A549 (cell line): Measurements from ENCODE around the gene POLR3G. TPM values are rescaled to one million over a fixed set of nuclear protein-coding genes. Genes with fewer than 3 reads are reported as not detected.

Source experiments
- ATAC-seq, 2 experiments: fragments of 200-7000 bp in 1 of 2; fragments of >200 bp in 1 of 2; cut with Nextera tagmentation in 1 of 2; cut with Tn5 transposase in 1 of 2; 3 replicates each; pipeline versions ENCODE4 v1.8.0 to v1.9.1; 2018 to 2020; ENCODE audit warnings: mild to moderate bottlenecking in 1 of 2, moderate library complexity in 1 of 2
- CTCF ChIA-PET: fragments of 300-600 bp; sonication (Branson Sonifier 250); formaldehyde crosslinking; extraction: SDS; loops from one replicate; lab custom pipeline; 2021; ENCODE audit warnings: antibody characterized with exemption, inconsistent platforms; lab: Yijun Ruan, JAX
- POLR2A ChIA-PET: fragments of 350-600 bp; formaldehyde crosslinking; extraction: SDS; loops from one replicate; lab custom pipeline; 2021; ENCODE audit warnings: antibody characterized with exemption, inconsistent platforms; lab: Yijun Ruan, JAX
- DNase-seq, 2 experiments: peaks; one replicate each; pipeline versions ENCODE4 v3.0.0 to v3.0.0-alpha.2; 2011 to 2016; ENCODE audit warnings: low read depth in 1 of 2, low spot score in 1 of 2
- FAIRE-seq: peaks from 2 replicates; lab custom pipeline; 2011; peaks lifted over from hg19 to GRCh38; lab: Jason Lieb, UNC
- H3K27ac ChIP-seq, 2 experiments: fragments of >200 bp; sonication (Bioruptor Twin); formaldehyde crosslinking; 3 replicates each; pipeline ENCODE4 v1.5.1; 2016 to 2017
- H3K4me1 ChIP-seq: fragments of >200 bp; sonication (Bioruptor Twin); formaldehyde crosslinking; 3 replicates; pipeline ENCODE4 v1.6.1; 2016
- H3K4me2 ChIP-seq: fragments of >200 bp; sonication (Bioruptor Twin); formaldehyde crosslinking; 3 replicates; pipeline ENCODE4 v1.6.1; 2016
- H3K4me3 ChIP-seq: fragments of >200 bp; sonication (Bioruptor Twin); formaldehyde crosslinking; 3 replicates; pipeline ENCODE4 v1.5.1; 2016
- H3K9me3 ChIP-seq: fragments of >200 bp; sonication (Bioruptor Twin); formaldehyde crosslinking; 3 replicates; pipeline ENCODE4 v1.6.1; 2016
- CBX8 ChIP-seq: fragments of 200-600 bp; sonication (generic); IDR thresholded peaks from 2 replicates; pipeline ENCODE4 v1.6.1; 2016
- CEBPB ChIP-seq, 2 experiments: fragments of >200 bp in 1 of 2; sonication (Bioruptor Twin) in 1 of 2; formaldehyde crosslinking in 1 of 2; IDR thresholded peaks; 2 replicates each; pipeline ENCODE4 v1.6.1; 2012 to 2016
- EHMT2 ChIP-seq: fragments of 200-600 bp; sonication (generic); IDR thresholded peaks from 2 replicates; pipeline ENCODE4 v1.6.1; 2016; ENCODE audit warnings: antibody characterized with exemption, low read depth, mild to moderate bottlenecking, moderate library complexity
- HEYL ChIP-seq: fragments of 250-450 bp; sonication (Bioruptor Pico); IDR thresholded peaks from 2 replicates; pipeline ENCODE4 v1.8.0; 2021; ENCODE audit warnings: mild to moderate bottlenecking, moderate library complexity
- JUN ChIP-seq, 2 experiments: fragments of >200 bp; sonication (Bioruptor Twin); formaldehyde crosslinking; IDR thresholded peaks; 2 replicates in 1 of 2; 3 replicates in 1 of 2; pipeline ENCODE4 v1.6.1; 2016 to 2017
- KDM1A ChIP-seq: fragments of 200-600 bp; sonication (generic); IDR thresholded peaks from 2 replicates; pipeline ENCODE4 v1.6.1; 2016; ENCODE audit warnings: low read depth, mild to moderate bottlenecking
- MAFK ChIP-seq: fragments of 450-650 bp; IDR thresholded peaks from 2 replicates; pipeline ENCODE4 v1.6.1; 2014; ENCODE audit not compliant: partially characterized antibody
- NR3C1 ChIP-seq: fragments of >200 bp; sonication (Bioruptor Twin); formaldehyde crosslinking; IDR thresholded peaks from 3 replicates; pipeline ENCODE4 v1.6.1; 2017
- TP53 ChIP-seq: fragments of 250-450 bp; sonication (Bioruptor Pico); IDR thresholded peaks from 2 replicates; pipeline ENCODE4 v1.5.0; 2021; ENCODE audit warnings: mild to moderate bottlenecking, moderate library complexity
- ZFP36 ChIP-seq: fragments of 450-650 bp; IDR thresholded peaks from 2 replicates; pipeline ENCODE4 v1.6.1; 2014; ENCODE audit warnings: borderline replicate concordance; ENCODE audit not compliant: partially characterized antibody
- ZSCAN20 ChIP-seq: fragments of 250-450 bp; sonication (Bioruptor Pico); IDR thresholded peaks from 2 replicates; pipeline ENCODE4 v1.8.0; 2022; ENCODE audit warnings: mild to moderate bottlenecking, moderate library complexity
- WGBS: methylation state at CpG from one replicate; pipeline ENCODE4 v1.1.6; 2017; ENCODE audit errors: missing lambda C conversion rate; 5-methylcytosine and 5-hydroxymethylcytosine counted together
- polyA plus RNA-seq, 4 experiments: library from polyadenylated mRNA; depleted of rRNA in 3 of 4; stranded (reverse); fragments of >200 nt; fragmentation: RNase III in 1 of 4; extraction: RNeasy Plus Mini Kit Qiagen cat#74134 plus additional on column Dnase treatment in 1 of 4; gene quantifications; 2 replicates in 3 of 4; 3 replicates in 1 of 4; pipeline ENCODE4 v1.2.3, GENCODE V29; 2011 to 2017
- TF ChIP-seq, protein P1 (sequence below): fragments of 250-450 bp; sonication (Bioruptor Pico); IDR thresholded peaks from 2 replicates; pipeline ENCODE4 v1.5.0; 2021; ENCODE audit warnings: mild to moderate bottlenecking, moderate library complexity, borderline replicate concordance
- TF ChIP-seq, protein P2 (sequence below): fragments of 200-600 bp; sonication (generic); IDR thresholded peaks from 2 replicates; pipeline ENCODE4 v1.6.1; 2016; ENCODE audit warnings: antibody characterized with exemption, mild to moderate bottlenecking, moderate library complexity

POLR3G gene
- polyA plus RNA-seq, 2 of the 4 experiments (the other 2 are of a cell fraction), result 11.7 to 22.6 TPM

DNA sequence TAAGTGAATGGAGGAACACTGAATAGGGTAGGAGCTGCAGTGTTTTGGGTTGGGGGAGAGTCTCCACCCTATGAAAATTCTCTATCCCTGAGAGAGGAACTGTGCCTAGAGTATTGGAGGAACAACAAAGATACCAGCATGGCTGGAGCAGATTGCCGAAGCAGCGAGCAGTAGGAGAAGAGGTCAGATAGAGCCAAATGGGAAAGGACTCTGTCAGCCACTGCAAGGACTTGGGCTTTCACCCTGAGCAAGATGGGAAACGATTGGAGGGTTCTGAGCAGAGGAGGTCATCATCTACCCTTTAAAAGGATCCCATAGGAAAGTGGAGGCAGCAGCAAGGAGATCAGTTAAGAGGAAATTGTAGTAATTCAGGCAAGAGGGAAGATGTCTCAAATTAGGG is 59.1 kb downstream of the POLR3G start (continued):
- TF ChIP-seq HEYL (CRISPR knock-in tag), result no peak

DNA sequence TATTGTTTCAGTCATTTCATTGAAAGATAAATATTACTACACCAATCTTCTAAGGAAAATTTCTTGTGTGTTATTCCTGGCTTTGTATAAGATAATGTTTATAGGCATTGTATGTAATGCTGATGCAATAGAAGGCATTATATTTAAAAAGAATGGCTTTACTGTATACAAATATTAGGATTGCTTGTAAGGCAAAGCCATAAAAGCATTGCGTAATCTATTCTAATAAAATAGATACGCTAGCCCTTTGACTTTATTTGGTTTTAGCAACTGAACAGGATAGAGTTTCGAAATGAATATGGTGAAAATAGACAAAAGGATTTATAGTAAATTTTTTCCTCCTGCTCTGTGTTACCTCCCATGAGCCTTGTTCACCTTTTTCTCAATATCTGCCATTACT is 60.3 kb downstream of the POLR3G start:
- ChIA-PET POLR2A (no interaction called here), CTCF (no interaction called here)
- no peak overlapping the region for H3K4me2 ChIP-seq
- no peak for DNase-seq
- no peak overlapping the region for H3K27ac ChIP-seq
- no peak for FAIRE-seq
- no peak overlapping the region for H3K4me3 ChIP-seq
- H3K4me1 ChIP-seq, result peaks cover 7% of the 10 kb centered on the region; the same call in 2 of the 3 replicates
- TF ChIP-seq EHMT2 (no peak), CEBPB (IDR thresholded peaks at IDR 0.05) (peak; percentile 46 to 69; a peak in 3 of 4 replicates)
- 34% methylated on average over 3 of the region's 3 CpGs for WGBS
- H3K9me3 ChIP-seq, result no peaks in the 10 kb centered on the region
- ATAC-seq, result no peak

GRCh38 chr5:90542827-90543519 is 68.3 kb downstream of the POLR3G start:
- Histone ChIP-seq H3K4me3 (no peak overlapping the region), H3K4me1 (peaks cover 9% of the 10 kb centered on the region; the same call in 2 of the 3 replicates), H3K4me2 (no peak overlapping the region), H3K9me3 (no peaks in the 10 kb centered on the region), H3K27ac (no peak overlapping the region)
- ATAC-seq, result no peak
- FAIRE-seq, result no peak
- 44% methylated on average over 4 of the region's 4 CpGs for WGBS
- no peak for DNase-seq
- ChIA-PET POLR2A (no interaction called here), CTCF (interaction anchor here (1.0 kb wide), 1 partner anchor 13 kb away, joined by 4 read pairs; the partner anchor contains the start of gene LYSMD3)
- no peak for TF ChIP-seq NR3C1
- no peak for TF ChIP-seq JUN (IDR thresholded peaks at IDR 0.05)
- TF ChIP-seq TP53, result no peak

GRCh38 chr5:90545511-90545910 is 70.8 kb downstream of the POLR3G start:
- TF ChIP-seq, protein P1, sequence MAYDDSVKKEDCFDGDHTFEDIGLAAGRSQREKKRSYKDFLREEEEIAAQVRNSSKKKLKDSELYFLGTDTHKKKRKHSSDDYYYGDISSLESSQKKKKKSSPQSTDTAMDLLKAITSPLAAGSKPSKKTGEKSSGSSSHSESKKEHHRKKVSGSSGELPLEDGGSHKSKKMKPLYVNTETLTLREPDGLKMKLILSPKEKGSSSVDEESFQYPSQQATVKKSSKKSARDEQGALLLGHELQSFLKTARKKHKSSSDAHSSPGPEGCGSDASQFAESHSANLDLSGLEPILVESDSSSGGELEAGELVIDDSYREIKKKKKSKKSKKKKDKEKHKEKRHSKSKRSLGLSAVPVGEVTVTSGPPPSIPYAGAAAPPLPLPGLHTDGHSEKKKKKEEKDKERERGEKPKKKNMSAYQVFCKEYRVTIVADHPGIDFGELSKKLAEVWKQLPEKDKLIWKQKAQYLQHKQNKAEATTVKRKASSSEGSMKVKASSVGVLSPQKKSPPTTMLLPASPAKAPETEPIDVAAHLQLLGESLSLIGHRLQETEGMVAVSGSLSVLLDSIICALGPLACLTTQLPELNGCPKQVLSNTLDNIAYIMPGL, result no peak
- TF ChIP-seq, protein P2, sequence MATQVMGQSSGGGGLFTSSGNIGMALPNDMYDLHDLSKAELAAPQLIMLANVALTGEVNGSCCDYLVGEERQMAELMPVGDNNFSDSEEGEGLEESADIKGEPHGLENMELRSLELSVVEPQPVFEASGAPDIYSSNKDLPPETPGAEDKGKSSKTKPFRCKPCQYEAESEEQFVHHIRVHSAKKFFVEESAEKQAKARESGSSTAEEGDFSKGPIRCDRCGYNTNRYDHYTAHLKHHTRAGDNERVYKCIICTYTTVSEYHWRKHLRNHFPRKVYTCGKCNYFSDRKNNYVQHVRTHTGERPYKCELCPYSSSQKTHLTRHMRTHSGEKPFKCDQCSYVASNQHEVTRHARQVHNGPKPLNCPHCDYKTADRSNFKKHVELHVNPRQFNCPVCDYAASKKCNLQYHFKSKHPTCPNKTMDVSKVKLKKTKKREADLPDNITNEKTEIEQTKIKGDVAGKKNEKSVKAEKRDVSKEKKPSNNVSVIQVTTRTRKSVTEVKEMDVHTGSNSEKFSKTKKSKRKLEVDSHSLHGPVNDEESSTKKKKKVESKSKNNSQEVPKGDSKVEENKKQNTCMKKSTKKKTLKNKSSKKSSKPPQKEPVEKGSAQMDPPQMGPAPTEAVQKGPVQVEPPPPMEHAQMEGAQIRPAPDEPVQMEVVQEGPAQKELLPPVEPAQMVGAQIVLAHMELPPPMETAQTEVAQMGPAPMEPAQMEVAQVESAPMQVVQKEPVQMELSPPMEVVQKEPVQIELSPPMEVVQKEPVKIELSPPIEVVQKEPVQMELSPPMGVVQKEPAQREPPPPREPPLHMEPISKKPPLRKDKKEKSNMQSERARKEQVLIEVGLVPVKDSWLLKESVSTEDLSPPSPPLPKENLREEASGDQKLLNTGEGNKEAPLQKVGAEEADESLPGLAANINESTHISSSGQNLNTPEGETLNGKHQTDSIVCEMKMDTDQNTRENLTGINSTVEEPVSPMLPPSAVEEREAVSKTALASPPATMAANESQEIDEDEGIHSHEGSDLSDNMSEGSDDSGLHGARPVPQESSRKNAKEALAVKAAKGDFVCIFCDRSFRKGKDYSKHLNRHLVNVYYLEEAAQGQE, result no peak
- TF ChIP-seq CBX8, result no peak
- TF ChIP-seq KDM1A, result no peak
- peak; percentile 97 for TF ChIP-seq MAFK
- no peak for TF ChIP-seq ZFP36
- no peak for TF ChIP-seq ZSCAN20 (CRISPR knock-in tag)
- TF ChIP-seq, all 56 proteins: peak for 1
- ChIA-PET CTCF (interaction anchor here (1.2 kb wide), 1 partner anchor 16 kb away, joined by 4 read pairs; the partner anchor contains the start of gene LYSMD3), POLR2A (no interaction called here)
- no peak for ATAC-seq
- Histone ChIP-seq H3K4me1 (peaks cover 14% of the 10 kb centered on the region; the same call in 2 of the 3 replicates), H3K27ac (no peak overlapping the region), H3K9me3 (no peaks in the 10 kb centered on the region), H3K4me3 (no peak overlapping the region), H3K4me2 (no peak overlapping the region)
- DNase-seq, result no peak
- 18% methylated on average over 2 of the region's 2 CpGs for WGBS
- FAIRE-seq, result no peak
